Epithelial cell of esophagus (primary cell): ENCODE data around the gene OR51B4.

Experiments used
- DNase-seq: peaks from one replicate; pipeline ENCODE4 v3.0.0; 2010; ENCODE audit warnings: low read depth
- H3K4me3 ChIP-seq: 2 replicates; pipeline ENCODE4 v1.5.1; 2011; ENCODE audit warnings: mild to moderate bottlenecking, low read length, control low read depth
- TF ChIP-seq, protein P1 (sequence below): IDR thresholded peaks from 2 replicates; pipeline ENCODE4 v1.5.1; 2011; ENCODE audit warnings: low read depth, mild to moderate bottlenecking, low read length, control low read depth, inconsistent platforms; ENCODE audit not compliant: insufficient read depth; ENCODE audit errors: missing control alignments

The OR51B4 gene

DNA sequence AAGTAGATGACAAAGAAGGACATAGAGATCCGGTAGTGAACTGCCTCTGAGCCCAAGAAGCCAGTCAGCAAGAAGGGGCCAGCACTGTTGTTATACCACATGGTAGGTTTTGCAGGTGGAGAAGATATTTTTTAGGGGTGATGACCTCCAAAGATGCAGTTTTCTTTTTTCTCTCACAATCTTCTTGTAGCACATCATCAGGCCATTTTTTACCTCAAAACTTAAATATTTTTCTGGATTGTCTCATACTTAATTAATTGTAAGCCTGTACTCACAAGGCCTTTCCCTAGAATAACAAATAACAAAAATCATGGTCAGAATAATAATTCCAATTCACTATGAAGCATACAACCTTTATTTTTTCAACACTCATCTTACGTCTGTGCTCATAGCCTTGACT lies at the start of gene OR51B4:
Gene OR51B4, minus strand, starts transcription at position 101 of the 400 bp plus-strand sequence. Its CDS starts 0 bp downstream, at position 101.
- TF ChIP-seq, protein P1, sequence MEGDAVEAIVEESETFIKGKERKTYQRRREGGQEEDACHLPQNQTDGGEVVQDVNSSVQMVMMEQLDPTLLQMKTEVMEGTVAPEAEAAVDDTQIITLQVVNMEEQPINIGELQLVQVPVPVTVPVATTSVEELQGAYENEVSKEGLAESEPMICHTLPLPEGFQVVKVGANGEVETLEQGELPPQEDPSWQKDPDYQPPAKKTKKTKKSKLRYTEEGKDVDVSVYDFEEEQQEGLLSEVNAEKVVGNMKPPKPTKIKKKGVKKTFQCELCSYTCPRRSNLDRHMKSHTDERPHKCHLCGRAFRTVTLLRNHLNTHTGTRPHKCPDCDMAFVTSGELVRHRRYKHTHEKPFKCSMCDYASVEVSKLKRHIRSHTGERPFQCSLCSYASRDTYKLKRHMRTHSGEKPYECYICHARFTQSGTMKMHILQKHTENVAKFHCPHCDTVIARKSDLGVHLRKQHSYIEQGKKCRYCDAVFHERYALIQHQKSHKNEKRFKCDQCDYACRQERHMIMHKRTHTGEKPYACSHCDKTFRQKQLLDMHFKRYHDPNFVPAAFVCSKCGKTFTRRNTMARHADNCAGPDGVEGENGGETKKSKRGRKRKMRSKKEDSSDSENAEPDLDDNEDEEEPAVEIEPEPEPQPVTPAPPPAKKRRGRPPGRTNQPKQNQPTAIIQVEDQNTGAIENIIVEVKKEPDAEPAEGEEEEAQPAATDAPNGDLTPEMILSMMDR = no peak

GRCh38 chr11:5351208-5351607 lies 49.5 kb upstream of the OR51B4 start, which contains the start of gene OR51B6:
TSS of gene OR51B6 (plus strand) at chr11:5351508. CDS start at chr11:5351508, 0 bp downstream.
- TF ChIP-seq, protein P1 = no peak
- H3K4me3 ChIP-seq = no peak within 1 kb of the TSS
- DNase-seq = no peak

More for the DNA sequence above, at the start of gene OR51B4:
- DNase-seq = no peak
- H3K4me3 ChIP-seq = no peak within 1 kb of the TSS

DNA sequence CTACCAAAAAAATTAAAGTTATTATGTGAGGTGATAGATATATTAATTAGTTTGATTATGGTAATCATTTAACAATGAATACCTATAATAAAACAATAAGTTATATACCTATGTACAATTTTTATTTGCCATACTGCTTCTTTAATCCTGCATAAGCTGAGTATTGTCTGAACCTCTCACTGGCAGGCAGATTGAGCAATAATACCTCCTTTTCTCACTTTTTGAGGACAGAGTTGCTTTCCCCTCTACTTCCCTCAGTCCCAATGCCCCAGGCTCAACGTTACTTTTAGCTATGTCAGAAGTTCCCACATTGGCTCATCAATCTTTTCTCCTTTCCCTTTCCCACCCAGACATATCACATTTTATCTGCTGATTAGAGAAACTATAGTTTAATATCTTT lies 47.8 kb upstream of the OR51B4 start:
- TF ChIP-seq, protein P1 = no peak
- no peak for DNase-seq
- no peak overlapping the region for H3K4me3 ChIP-seq

DNA sequence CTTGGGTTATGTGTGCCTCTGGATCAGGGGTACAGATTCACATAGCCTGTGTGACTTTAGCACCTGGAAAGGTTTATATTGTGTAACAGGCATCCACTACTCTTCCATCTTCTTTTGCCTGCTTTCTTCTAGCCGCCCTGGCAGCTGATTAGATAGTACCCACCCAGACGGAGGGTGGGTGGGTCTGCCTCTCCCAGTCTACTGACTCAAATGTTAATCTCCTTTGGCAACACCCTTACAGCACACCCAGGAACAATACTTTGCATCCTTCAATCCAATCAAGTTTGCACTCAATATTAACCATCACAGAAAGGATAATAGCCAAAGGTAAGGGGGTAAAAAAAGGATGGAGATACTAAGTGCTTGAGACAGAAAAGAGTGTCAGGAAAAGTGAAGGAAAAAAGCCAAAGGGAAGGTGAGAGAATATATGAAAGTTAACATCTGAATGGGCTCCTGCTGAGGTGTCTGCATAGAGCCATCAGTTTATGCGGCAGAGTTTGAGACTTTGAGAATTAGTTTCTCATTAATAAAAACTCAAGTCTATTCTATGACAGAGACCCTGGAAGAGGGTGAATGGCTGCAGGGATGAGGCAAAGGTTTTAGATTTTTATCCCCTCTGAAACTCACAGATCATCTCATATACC lies 46.9 kb upstream of the OR51B4 start:
- H3K4me3 ChIP-seq = no peak overlapping the region
- DNase-seq = no peak
- TF ChIP-seq, protein P1 = no peak

- H3K4me3 ChIP-seq = no peak overlapping the region
- no peak for DNase-seq
- TF ChIP-seq, protein P1 = no peak
Observed at GRCh38 chr11:5345831-5346230, 44.1 kb upstream of the OR51B4 start.

DNA sequence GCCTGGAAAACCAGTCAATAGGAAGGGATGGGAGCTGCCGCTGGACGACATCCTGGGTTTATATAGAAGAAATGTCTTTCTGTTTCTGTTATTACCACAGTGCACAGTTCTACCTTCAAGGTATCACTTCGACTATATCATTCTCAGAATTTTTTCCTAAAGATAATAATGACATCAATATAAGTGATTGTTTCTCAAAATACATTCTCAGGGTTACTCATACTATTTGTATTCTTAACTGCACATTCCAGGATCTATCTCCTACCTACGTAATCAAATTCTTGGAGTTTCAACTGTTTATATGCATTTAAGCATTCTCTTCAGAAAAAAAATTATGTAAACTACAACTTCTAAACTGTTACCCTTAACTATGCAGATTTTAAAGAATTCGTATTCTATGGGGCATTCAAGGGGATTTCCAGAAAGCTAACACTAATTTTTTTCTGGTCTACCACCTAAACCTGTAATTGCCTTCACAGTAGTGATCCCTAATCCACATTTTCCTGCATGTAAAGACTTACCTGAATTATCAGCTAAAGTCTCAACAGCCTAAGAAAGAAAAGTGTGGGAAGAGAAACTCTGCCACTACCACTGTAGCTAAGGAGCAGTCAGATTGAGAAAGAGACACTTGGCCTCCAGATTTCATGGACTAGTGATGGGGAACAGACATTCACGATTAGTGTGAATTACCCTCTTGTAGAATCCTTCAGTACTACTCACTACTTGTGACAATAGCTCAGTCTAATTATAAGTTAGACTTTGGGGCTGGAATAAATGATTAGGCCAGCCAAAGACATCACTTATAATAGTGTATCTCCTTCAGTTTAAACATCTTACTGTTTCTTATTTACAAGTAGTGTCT lies 42.0 kb upstream of the OR51B4 start, which contains the start of gene OR51B5:
Gene OR51B5, minus strand, starts transcription at position 51 of the 862 bp plus-strand sequence. Its CDS starts 0 bp downstream, at position 51.
- H3K4me3 ChIP-seq = no peak within 1 kb of the TSS
- DNase-seq = no peak
- TF ChIP-seq, protein P1 = no peak
